Left ventricle myocardium inferior (tissue), 1 donor: ENCODE measurements around the gene MIEF2. TPM values are rescaled to one million over a fixed set of nuclear protein-coding genes. Genes with fewer than 3 reads are reported as not detected.

Experiments
- DNase-seq: peaks from one replicate; pipeline ENCODE4 v3.0.0-alpha.2; 2020
- H3K27ac ChIP-seq: fragments of 200-600 bp; replicated peaks from 2 replicates; pipeline ENCODE4 v1.8.0; 2021
- H3K27me3 ChIP-seq: fragments of 200-600 bp; 2 replicates; pipeline ENCODE4 v1.8.0; 2021; ENCODE audit warnings: low read depth
- H3K36me3 ChIP-seq: fragments of 200-600 bp; 2 replicates; pipeline ENCODE4 v1.8.0; 2021
- H3K4me1 ChIP-seq: fragments of 200-600 bp; 2 replicates; pipeline ENCODE4 v1.8.0; 2021
- H3K4me3 ChIP-seq: fragments of 200-600 bp; 2 replicates; pipeline ENCODE4 v1.8.0; 2021; ENCODE audit warnings: mild to moderate bottlenecking, moderate library complexity
- H3K9me3 ChIP-seq: fragments of 200-600 bp; replicated peaks from 2 replicates; pipeline ENCODE4 v1.8.0; 2021
- intact Hi-C: fragments of 100-400 bp; cut with micrococcal nuclease; formaldehyde crosslinking; loops from one replicate; pipeline ENCODE4 v1.11.0; 2022
- total RNA-seq: library from RNA; stranded (reverse); fragmentation: NEBNext Ultra II Directional; extraction: Animal tissue kit (Norgen Biotek cat#: 25700); gene quantifications from one replicate; pipeline ENCODE4 v1.2.1, GENCODE V29; 2021
- TF ChIP-seq, protein P1 (sequence below): fragments of 200-600 bp; IDR thresholded peaks from 2 replicates; pipeline ENCODE4 v1.8.0; 2021; ENCODE audit warnings: antibody characterized with exemption, mild to moderate bottlenecking, borderline replicate concordance
- donor health status: DM: no; HTN: yes; CAD: no; lungs with severe emphysema.

Gene MIEF2
- total RNA-seq, 1 donor from 2014 or later, result 37.0 TPM

DNA sequence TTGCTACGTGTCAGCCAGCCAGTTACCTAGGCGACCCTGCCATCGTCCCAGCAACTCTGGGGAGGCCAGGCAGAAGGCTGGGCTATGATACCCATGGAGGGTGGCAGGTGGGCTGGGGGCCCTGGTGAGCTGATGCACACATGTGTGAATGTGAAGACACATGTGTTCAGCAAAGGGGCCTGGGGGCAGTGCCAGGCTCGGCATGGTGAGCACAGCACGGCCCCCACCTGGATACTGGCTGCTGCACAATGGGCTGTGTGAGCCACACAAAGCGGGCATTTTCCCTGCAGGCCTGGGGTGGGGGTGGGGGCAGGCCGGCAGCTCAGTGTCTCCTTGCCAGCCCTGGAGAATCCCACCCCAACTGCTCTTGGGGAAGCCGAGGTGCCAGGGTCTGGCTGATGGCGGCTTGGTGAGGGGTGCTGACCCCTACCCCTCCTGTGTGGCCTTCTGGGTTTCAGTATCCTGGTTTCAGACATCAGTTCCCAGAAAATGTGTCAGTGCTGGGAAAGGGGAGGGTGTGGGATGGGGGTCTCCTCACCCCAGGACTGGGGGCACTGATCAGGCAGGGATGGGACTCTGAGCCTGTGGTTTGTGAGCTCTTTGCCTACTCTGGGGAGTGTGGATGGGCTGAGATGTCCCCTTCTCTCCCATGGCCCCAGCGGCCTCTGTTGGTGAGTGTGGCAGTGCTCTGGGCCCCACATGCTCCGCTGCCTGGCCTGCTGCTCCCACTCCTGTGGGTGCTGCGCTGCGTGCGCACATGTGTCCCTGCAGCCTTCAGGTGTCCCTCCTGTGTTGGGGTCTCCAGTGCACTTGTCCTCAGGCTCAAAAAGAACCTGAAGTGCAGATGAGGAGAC is 29.9 kb upstream of the MIEF2 start:
- intact Hi-C loops, result no loop called here
- DNase-seq, result no peak
- Histone ChIP-seq H3K9me3 (no peaks in the 10 kb centered on the region), H3K36me3 (peaks cover 20% of the 10 kb centered on the region), H3K4me1 (peaks cover 11% of the 10 kb centered on the region), H3K4me3 (no peak overlapping the region), H3K27ac (no peak overlapping the region), H3K27me3 (no peaks in the 10 kb centered on the region)
- TF ChIP-seq, protein P1, sequence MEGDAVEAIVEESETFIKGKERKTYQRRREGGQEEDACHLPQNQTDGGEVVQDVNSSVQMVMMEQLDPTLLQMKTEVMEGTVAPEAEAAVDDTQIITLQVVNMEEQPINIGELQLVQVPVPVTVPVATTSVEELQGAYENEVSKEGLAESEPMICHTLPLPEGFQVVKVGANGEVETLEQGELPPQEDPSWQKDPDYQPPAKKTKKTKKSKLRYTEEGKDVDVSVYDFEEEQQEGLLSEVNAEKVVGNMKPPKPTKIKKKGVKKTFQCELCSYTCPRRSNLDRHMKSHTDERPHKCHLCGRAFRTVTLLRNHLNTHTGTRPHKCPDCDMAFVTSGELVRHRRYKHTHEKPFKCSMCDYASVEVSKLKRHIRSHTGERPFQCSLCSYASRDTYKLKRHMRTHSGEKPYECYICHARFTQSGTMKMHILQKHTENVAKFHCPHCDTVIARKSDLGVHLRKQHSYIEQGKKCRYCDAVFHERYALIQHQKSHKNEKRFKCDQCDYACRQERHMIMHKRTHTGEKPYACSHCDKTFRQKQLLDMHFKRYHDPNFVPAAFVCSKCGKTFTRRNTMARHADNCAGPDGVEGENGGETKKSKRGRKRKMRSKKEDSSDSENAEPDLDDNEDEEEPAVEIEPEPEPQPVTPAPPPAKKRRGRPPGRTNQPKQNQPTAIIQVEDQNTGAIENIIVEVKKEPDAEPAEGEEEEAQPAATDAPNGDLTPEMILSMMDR, result no peak

DNA sequence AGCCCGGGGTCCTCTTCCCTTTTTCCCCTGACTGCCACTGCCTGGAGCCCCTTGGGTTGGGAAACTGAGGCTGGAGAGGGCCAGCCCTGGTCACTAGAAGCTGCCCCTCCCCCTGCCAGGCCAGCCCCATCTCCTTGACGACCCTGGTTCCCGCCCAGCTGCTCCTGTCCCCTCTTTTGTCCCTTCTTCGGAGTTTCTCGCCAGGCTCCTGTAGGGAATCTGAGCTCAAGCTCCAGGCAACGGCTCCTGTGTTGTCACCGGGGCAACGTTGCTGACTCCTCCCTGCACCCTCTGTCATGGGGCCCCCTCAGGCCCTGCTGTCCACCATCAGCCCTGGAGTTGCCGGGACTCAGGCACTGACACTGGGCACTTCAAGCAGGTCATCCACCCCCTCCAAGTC is 29.3 kb upstream of the MIEF2 start:
- Histone ChIP-seq H3K36me3 (peaks cover 27% of the 10 kb centered on the region), H3K9me3 (no peaks in the 10 kb centered on the region), H3K27ac (no peak overlapping the region), H3K27me3 (no peaks in the 10 kb centered on the region), H3K4me1 (peaks cover 8% of the 10 kb centered on the region), H3K4me3 (no peak overlapping the region)
- TF ChIP-seq, protein P1, result no peak
- intact Hi-C loops, result no loop called here
- DNase-seq, result no peak

DNA sequence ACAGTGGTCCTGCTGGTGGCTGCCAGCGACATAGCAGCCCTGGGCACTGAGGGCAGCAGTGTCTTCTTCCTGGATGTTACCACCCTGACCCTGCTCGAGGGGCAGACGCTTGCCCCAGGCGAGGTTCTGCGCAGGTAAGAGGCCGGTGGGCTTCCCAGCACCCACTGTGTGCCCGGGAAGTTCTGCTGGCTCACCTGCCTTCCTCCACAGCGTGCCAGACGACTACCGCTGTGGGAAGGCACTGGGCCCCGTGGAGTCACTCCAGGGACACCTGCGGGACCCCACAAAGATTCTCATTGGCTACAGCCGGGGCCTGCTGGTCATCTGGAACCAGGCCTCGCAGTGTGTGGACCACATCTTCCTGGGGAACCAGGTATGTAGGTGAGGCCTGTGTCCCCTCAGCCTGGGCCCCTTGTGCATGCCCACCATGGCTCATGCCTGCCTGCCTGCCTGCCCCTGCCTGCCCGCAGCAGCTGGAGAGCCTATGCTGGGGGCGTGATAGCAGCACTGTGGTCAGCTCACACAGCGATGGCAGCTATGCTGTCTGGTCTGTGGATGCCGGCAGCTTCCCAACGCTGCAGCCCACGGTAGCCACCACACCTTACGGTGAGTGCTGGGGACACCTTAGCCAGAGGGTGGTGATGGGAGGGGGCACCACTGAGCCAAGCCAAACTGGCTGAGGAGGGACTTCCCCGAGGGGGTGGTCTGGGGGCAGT is 26.5 kb upstream of the MIEF2 start:
- Histone ChIP-seq H3K4me3 (no peak overlapping the region), H3K9me3 (no peaks in the 10 kb centered on the region), H3K27ac (no peak overlapping the region), H3K4me1 (peaks cover under 1% of the 10 kb centered on the region), H3K27me3 (no peaks in the 10 kb centered on the region), H3K36me3 (peaks cover 49% of the 10 kb centered on the region)
- TF ChIP-seq, protein P1, result no peak
- DNase-seq, result no peak
- intact Hi-C loops, result no loop called here

DNA sequence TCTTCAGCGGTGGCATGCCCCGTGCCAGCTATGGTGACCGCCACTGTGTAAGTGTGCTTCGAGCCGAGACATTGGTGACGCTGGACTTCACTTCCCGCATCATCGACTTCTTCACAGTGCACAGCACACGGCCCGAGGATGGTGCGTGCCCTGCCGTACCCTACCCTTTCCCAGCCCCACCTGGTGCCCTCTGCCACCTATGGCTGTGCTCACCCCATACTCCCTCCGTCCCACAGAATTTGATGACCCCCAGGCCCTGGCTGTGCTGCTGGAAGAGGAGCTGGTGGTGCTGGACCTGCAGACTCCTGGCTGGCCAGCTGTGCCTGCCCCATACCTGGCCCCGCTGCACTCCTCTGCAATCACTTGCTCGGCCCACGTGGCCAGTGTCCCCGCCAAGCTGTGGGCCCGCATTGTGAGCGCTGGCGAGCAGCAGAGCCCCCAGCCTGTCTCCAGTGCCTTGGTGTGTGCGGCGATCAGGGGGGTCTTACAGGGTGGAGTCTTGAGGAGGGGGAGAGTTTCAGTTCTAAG is 25.5 kb upstream of the MIEF2 start:
- no peaks in the 10 kb centered on the region for H3K9me3 ChIP-seq
- H3K27ac ChIP-seq, result no peak overlapping the region
- peaks cover 50% of the 10 kb centered on the region for H3K36me3 ChIP-seq
- no peaks in the 10 kb centered on the region for H3K27me3 ChIP-seq
- peaks cover 9% of the 10 kb centered on the region for H3K4me1 ChIP-seq
- intact Hi-C loops, result no loop called here
- no peak for DNase-seq
- TF ChIP-seq, protein P1, result no peak
- H3K4me3 ChIP-seq, result no peak overlapping the region

DNA sequence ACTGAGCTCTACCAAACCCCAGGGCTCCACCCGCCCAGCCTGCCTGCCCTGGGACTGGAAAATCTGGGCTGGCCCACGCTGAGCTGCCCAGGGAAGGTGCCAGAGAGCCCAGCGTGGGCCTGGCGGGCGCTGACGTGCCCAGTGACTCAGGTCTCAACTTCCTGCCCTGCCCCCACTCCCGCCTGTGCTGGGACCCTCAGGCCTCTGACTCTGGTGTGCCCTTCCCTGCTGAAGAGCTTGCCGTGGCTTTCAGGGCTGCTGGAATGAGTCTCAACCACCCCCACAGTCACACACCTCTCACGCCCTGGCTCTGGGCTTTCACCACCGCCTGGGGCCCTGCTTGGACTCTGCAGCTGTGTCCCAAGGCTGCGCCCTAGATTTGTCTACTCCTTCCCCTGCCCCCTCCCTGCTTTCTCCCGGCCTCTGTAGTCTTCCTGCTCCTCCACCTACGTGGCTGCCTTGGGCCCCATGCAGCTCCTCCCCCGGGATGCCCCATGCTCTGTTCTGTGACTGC is 24.7 kb upstream of the MIEF2 start:
- H3K9me3 ChIP-seq, result no peaks in the 10 kb centered on the region
- H3K36me3 ChIP-seq, result peaks cover 50% of the 10 kb centered on the region
- intact Hi-C loops, result no loop called here
- no peaks in the 10 kb centered on the region for H3K27me3 ChIP-seq
- H3K27ac ChIP-seq, result no peak overlapping the region
- no peak for DNase-seq
- peaks cover 9% of the 10 kb centered on the region for H3K4me1 ChIP-seq
- TF ChIP-seq, protein P1, result no peak
- no peak overlapping the region for H3K4me3 ChIP-seq
